Measurements from ENCODE around the gene LGALS13.
"Not testable (repeated sequence)": the region's sequence is repeated elsewhere in the genome, so short reads cannot be mapped to it uniquely, and the experiment has no call there.

Gene LGALS13

DNA sequence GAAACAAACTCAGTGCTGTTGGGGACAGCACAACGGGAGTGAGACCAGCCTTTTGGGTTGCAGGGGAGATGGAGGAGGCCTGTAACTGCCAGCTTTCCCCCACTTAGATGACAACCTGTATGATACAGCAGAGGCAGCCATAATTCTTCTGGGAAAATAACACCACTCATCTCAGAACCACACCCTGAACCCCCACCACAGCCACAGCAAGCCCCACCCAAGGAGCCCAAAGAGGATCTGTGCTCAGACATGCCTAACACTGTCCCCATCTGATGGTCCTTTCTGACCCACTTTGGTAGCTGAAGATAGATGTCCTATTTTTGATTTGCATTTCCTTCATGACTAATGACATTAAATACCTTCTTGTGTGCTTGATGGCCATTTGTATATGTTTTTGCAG, 15.4 kb downstream of the LGALS13 start:
- no peak for DNase-seq (ENCODE audit: low read depth)

GRCh38 chr19:39623946-39624345, 21.6 kb downstream of the LGALS13 start:
- no peak for DNase-seq (ENCODE audit: low read depth)

DNA sequence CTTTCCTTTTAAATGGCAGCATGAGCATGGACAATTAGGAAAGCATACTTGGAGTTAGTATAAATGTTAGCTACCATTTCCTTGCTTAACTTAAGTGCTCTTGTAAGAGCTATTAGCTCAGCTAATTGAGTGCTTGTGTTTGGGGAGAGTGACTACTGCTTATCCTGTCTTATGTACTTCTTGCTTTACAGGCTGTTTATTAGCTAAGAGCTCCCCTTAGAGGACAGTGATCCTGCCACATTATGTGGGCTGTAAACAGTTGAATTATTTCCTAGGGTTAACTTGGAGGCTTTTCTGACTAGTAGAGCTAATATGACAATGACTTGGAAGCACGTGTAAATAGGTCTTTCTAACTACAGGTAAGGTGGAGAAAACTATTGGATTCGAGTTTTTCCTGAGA, 25.3 kb downstream of the LGALS13 start:
- DNase-seq (ENCODE audit: low read depth): not testable (repeated sequence)

GRCh38 chr19:39631178-39631577, 28.9 kb downstream of the LGALS13 start:
- no peak for DNase-seq (ENCODE audit: low read depth)

- DNase-seq (ENCODE audit: low read depth): no peak
Observed at GRCh38 chr19:39631626-39632025, 29.3 kb downstream of the LGALS13 start.

DNA sequence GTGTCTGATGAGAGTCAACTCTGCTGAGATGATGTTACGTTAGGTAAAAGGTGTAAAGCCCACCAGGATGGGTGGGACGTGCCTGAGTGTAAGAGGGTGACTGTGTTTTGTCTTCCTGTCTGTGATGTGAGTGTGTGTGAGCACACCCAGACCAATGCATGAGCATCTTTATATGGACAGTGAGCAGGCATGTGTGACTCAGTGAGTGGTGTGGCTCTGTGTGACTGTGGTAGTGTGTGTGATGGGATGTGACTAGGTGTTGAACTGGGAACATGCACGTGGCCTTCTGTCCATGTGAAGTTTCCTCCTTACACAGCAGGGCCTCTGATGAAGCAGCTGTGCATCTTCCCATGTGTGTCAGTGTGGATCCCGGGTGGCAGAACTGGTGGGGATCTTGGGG, 35.6 kb downstream of the LGALS13 start:
- no peak for DNase-seq (ENCODE audit: low read depth)

GRCh38 chr19:39641773-39642172, 39.4 kb downstream of the LGALS13 start:
- DNase-seq (ENCODE audit: low read depth): no peak

- DNase-seq (ENCODE audit: low read depth): no peak
Observed at GRCh38 chr19:39643591-39643990, 41.3 kb downstream of the LGALS13 start.

DNA sequence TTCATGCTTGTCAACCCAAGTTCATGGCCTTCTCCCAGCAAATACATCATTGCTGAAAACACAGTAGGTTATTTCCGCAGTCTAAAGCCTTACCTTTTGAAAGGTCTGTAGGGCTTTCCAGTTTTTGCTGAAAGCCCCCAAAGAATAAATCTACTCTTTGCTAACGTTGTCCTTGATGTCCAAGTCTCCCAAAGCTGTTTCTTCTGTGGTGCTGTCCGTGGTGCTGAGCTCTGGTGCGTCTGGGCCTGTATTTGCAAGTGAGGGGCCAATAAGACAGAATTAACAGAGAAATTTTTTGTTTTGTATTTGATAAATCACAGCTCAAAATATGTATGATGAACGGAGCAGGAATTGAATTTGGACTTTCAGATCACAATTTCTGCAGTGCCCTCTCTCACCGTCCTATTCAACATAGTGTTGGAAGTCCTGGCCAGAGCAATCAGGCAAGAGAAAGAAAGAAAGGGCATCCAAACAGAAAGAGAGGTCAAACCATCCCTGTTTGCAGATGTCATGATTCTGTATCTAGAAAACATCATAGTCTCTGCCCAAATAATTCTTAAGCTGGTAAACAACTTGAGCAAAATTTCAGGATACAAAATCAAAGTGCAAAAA, 43.6 kb downstream of the LGALS13 start:
- no peak for DNase-seq (ENCODE audit: low read depth)

DNA sequence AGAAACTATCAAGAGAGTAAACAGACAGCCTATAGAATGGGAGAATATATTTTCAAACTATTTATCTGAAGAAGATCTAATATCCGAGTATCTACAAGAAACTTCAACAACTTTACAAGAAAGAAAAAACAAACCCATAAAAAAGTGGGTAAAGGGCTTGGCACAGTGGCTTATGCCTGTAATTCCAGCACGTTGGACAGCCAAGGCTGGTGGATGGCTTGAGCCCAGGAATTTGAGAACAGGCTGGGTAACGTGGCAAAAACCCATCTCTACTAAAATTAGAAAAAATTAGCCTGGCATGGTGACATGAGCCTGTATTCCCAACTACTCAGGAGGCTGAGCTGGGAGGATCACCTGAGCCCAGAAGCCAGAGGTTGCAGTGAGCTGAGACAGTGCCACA, 45.6 kb downstream of the LGALS13 start:
- DNase-seq (ENCODE audit: low read depth): no peak

DNA sequence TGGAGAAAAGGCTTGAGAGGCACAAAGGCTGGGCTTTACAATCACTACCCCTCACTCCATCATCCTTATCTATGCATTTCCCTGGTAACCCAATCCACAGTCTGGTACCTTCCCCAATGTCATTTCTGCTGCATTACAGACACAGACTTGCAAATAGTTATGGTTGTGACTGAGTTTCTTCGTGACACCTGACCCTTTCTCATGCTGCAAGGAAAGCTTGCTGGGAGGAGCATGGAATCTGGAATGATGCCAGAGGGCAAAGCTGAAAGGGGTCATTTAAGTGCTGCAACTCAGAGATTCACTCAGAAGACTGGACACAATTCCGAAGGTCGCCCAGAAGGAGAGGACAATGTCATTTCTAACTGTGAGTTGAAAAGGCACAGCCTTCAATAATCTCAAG, 53.3 kb downstream of the LGALS13 start, which contains the start of gene LGALS16:
TSS of gene LGALS16 (plus strand) at position 301 of the 400 bp plus-strand sequence. CDS start at position 350, 49 bp downstream.
- DNase-seq (ENCODE audit: low read depth): no peak
